Muscle of leg (tissue), 11 donors: ENCODE measurements around the gene OSTN. TPM values are rescaled to one million over a fixed set of nuclear protein-coding genes. Genes with fewer than 3 reads are reported as not detected.
A peak's percentile ranks its signal among the peaks of the same experiment; 100 is the strongest.

Experiments used
- DNase-seq: peaks from one replicate; pipeline ENCODE4 v3.0.0; 2013
- H3K27ac ChIP-seq: one replicate; pipeline ENCODE4 v1.5.1; 2013; ENCODE audit warnings: mild to moderate bottlenecking, low read length, control low read depth
- H3K27me3 ChIP-seq: one replicate; pipeline ENCODE4 v1.6.1; 2013; ENCODE audit warnings: low read length; ENCODE audit not compliant: control insufficient read depth, insufficient read depth
- H3K36me3 ChIP-seq: one replicate; pipeline ENCODE4 v1.6.1; 2013; ENCODE audit warnings: low read length; ENCODE audit not compliant: control insufficient read depth, insufficient read depth
- H3K4me1 ChIP-seq: one replicate; pipeline ENCODE4 v1.6.1; 2013; ENCODE audit warnings: low read length; ENCODE audit not compliant: control insufficient read depth, insufficient read depth
- H3K4me3 ChIP-seq: one replicate; pipeline ENCODE4 v1.5.1; 2013; ENCODE audit warnings: low read length, control low read depth
- H3K9me3 ChIP-seq: replicated peaks from 2 replicates; pipeline ENCODE4 v1.6.1; 2013; ENCODE audit warnings: low read depth, low read length; ENCODE audit not compliant: control insufficient read depth
- WGBS: methylation state at CpG from one replicate; pipeline ENCODE4 v1.1.5; 2013; ENCODE audit warnings: missing lambda C conversion rate; ENCODE audit not compliant: insufficient coverage; 5-methylcytosine and 5-hydroxymethylcytosine counted together
- polyA plus RNA-seq, 8 donors: library from polyadenylated mRNA; unstranded; fragments of 120-200 nt; gene quantifications; one replicate each; pipeline versions ENCODE4 v1.2.1 to v1.2.3, GENCODE V29; 2013; ENCODE audit warnings: inconsistent platforms in 1 of 8, low replicate concordance in 1 of 8; ENCODE audit not compliant: insufficient read length in 8 of 8, insufficient read depth in 1 of 8
- total RNA-seq: library from RNA; stranded (reverse); fragments of 120-200 nt; gene quantifications from one replicate; pipeline ENCODE4 v1.2.4, GENCODE V29; 2013

OSTN gene
- total and polyA plus RNA-seq, 9 donors = 1.6 to 24.8 (median 4.4) TPM

DNA sequence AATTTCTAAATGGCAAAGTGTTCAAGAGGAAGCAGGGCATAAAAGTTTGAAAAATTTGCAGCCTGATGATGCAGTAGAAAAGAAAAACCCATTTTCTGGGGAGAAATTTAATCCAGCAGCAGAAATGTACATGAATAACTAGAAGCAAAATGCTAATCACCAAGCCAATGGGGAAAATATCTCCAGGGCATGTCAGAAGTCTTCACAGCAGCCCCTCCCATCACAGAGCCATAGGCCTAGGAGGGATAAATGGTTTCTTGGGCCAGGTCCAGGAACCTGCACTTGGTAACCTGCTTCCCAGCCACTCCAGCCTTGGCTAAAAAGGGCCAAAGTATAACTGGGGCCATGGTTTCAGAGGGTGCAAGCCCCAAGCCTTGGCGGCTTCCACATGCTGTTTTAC, 22.6 kb downstream of the OSTN start:
- 100% methylated on average over 1 of the region's 1 CpG for WGBS
- no peak overlapping the region for H3K27ac ChIP-seq
- H3K27me3 ChIP-seq = no peaks in the 10 kb centered on the region
- H3K4me1 ChIP-seq = no peaks in the 10 kb centered on the region
- no peak overlapping the region for H3K4me3 ChIP-seq
- no peaks in the 10 kb centered on the region for H3K36me3 ChIP-seq
- no peaks in the 10 kb centered on the region for H3K9me3 ChIP-seq
- DNase-seq = no peak

DNA sequence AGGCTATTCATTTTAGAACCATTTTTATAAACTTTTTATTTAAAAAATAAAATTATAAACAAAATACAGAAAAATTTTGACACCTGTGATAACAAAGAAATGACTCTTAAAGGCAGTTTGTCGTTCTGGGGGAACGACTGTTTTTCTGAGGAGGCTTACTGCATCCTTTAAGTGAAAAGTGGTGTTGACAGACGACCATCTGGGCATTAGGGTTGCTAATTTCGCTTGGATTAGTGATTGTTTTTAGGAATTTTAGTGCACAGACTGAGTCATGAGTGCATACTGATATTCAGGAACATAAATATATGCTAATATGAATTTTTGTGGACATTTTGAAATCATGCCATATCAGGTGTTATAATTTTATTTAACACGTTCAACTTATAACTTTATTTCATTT, 28.5 kb downstream of the OSTN start:
- no peaks in the 10 kb centered on the region for H3K36me3 ChIP-seq
- H3K4me1 ChIP-seq = no peaks in the 10 kb centered on the region
- H3K4me3 ChIP-seq = no peak overlapping the region
- no peaks in the 10 kb centered on the region for H3K9me3 ChIP-seq
- no peak overlapping the region for H3K27ac ChIP-seq
- no peaks in the 10 kb centered on the region for H3K27me3 ChIP-seq
- WGBS = 24% methylated on average over 3 of the region's 5 CpGs
- no peak for DNase-seq

DNA sequence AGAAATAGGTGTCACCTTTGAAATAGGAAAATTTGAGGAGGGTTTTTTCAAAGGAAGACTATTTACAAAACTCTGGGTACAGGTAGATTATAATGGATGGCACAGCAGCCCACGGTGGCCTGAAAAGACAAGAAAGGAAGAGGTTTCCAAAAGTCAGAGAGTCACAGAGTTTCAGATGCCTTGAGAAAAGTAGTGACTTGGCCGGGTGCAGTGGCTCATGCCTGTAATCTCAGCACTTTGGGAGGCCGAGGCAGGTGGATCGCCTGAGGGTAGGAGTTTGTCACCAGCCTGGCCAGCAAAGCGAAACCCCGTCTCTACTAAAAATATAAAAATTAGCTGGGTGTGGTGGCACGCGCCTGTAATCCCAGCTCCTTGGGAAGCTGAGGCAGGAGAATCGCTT, 35.2 kb downstream of the OSTN start:
- H3K4me3 ChIP-seq = no peak overlapping the region
- H3K27ac ChIP-seq = no peak overlapping the region
- H3K9me3 ChIP-seq = no peaks in the 10 kb centered on the region
- WGBS = 84% methylated on average over 3 of the region's 9 CpGs
- no peaks in the 10 kb centered on the region for H3K27me3 ChIP-seq
- no peak for DNase-seq
- no peaks in the 10 kb centered on the region for H3K4me1 ChIP-seq
- H3K36me3 ChIP-seq = no peaks in the 10 kb centered on the region

DNA sequence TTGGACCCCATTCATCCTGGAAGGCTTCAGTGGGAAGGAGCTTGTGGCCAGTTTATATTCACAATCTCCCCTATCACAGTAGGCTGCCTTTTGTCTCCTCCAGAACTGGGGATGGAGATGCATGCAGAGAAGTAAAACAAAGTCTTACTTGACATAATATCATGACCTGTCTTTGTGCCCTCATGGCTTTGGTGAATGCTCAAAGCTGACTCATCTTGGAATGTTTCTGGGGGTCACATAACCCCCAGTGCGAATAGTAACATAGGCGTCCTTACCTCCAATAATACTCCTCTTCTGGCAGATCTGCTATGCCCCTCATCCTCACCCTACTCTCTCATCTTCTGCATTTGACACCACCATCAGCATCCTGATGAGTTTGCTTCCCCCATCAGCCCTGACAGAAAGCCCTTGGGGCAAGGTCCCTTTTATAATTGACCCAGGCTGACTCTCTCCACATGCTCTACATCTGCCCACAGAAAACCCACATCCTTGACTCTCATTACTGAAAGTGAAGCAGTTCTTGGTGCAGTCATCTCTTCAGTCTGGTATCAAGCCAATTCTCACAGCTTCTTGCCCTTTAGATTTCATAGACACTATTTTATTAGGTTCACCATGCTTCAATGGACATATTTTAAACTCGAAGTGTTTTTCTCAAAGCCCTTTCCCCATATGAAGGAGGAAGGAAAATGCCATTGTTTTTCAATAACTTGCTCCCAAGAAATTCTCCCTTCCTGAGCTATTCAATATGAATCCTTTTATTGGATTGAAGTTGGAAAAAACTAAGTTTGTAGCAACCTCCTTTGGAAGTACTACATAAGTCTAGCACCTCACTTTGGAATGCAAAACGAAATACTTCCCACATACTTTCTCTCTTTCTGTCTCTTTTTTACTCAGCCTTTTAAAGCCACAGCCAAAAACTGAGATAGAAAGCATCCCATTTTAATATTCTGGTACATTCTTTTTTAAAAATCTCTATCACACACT, 36.6 kb downstream of the OSTN start:
- WGBS = 84% methylated on average over 2 of the region's 4 CpGs
- peak; percentile 16 for DNase-seq
- H3K36me3 ChIP-seq = no peaks in the 10 kb centered on the region
- H3K4me1 ChIP-seq = no peaks in the 10 kb centered on the region
- no peaks in the 10 kb centered on the region for H3K9me3 ChIP-seq
- H3K4me3 ChIP-seq = no peak overlapping the region
- no peaks in the 10 kb centered on the region for H3K27me3 ChIP-seq
- H3K27ac ChIP-seq = no peak overlapping the region

DNA sequence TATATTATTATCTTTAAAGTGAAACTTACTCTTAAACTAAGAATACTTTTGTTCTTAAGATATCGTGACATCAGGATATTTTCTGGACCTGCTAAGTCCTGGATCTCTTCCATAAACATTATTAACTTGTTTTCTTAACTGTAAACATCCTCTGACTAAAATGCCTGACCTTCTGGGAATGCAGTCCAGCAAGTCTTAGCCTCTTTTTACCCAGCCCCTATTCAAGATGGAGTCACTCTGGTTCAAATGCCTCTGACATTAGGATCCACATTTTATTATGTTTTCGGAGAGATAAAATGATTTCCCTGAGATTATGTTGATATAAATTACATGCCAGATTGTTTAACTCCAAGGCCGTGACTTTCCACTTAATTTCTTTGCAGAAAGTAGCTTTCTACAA, 37.6 kb downstream of the OSTN start:
- no peak for DNase-seq
- H3K4me3 ChIP-seq = no peak overlapping the region
- no peaks in the 10 kb centered on the region for H3K4me1 ChIP-seq
- H3K9me3 ChIP-seq = no peaks in the 10 kb centered on the region
- no peaks in the 10 kb centered on the region for H3K27me3 ChIP-seq
- no CpG with 5 or more reads among the region's 3 CpGs for WGBS
- H3K36me3 ChIP-seq = no peaks in the 10 kb centered on the region
- H3K27ac ChIP-seq = no peak overlapping the region

DNA sequence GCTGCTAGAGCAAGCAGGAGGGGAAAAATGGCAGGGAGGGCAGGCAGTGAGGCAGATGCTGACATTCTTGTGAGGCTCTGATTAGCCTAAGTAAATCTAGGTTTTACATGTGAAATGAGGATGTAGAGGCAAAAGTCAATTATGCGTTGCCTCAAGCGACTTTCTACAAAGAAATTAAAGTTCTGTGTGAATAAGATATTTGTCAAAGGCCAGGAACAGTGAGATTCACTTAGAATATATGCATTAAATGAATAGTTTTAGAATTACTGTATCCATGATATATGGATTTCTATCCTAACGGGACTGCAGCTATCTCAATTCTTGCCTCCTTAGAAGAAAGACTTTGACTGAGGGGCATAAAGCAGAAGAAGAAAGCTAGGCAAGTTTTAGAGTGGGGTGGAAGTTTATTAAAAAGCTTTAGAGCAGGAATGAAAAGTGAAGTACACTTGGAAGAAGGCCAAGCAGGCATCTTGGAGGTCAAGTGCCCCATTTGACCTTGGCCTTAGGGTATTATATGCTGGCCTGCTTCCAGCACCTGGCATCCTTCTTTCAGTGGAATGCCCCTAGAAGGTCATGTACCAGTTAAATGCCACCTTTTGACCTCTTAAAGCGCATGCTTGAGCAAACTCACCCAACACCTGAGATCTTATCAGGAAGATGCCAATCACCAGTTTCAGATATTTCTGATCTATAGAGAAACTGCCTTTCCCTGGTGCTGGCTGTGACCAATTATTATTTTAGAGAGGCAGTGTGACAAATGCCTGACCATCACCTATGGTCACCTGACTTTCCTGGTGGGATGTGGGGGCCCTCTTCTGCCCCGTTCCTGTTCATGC, 38.2 kb downstream of the OSTN start:
- no peak for DNase-seq
- no peak overlapping the region for H3K4me3 ChIP-seq
- WGBS = 100% methylated on average over 2 of the region's 5 CpGs
- H3K27ac ChIP-seq = no peak overlapping the region
- H3K9me3 ChIP-seq = no peaks in the 10 kb centered on the region
- H3K27me3 ChIP-seq = no peaks in the 10 kb centered on the region
- no peaks in the 10 kb centered on the region for H3K36me3 ChIP-seq
- no peaks in the 10 kb centered on the region for H3K4me1 ChIP-seq

DNA sequence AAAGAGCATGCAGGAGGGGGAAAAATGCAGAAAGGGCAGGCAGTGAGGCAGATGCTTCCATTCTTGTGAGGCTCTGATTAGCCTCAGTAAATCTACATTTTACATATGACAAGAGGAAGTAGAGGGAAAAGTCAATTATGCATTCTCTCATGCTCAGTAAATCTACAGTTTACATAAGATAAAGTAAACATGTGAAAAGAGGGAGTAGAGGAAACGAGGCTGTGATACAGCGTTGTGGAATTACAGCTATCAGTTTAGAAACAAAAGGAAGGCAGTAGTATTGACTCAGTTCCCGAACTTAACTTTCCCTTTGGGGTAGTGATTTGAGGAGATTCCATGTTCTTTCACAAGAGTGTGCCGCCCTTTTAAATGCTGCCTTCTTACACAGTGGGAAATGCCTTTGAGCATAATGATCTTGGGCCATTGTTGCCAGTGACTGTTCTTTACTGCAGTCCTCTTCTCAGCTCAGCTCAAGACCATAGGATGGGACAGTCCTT, 39.3 kb downstream of the OSTN start:
- Histone ChIP-seq H3K4me3 (no peak overlapping the region), H3K27me3 (no peaks in the 10 kb centered on the region), H3K27ac (no peak overlapping the region), H3K36me3 (no peaks in the 10 kb centered on the region), H3K4me1 (no peaks in the 10 kb centered on the region), H3K9me3 (no peaks in the 10 kb centered on the region)
- no CpG with 5 or more reads among the region's 4 CpGs for WGBS
- no peak for DNase-seq

DNA sequence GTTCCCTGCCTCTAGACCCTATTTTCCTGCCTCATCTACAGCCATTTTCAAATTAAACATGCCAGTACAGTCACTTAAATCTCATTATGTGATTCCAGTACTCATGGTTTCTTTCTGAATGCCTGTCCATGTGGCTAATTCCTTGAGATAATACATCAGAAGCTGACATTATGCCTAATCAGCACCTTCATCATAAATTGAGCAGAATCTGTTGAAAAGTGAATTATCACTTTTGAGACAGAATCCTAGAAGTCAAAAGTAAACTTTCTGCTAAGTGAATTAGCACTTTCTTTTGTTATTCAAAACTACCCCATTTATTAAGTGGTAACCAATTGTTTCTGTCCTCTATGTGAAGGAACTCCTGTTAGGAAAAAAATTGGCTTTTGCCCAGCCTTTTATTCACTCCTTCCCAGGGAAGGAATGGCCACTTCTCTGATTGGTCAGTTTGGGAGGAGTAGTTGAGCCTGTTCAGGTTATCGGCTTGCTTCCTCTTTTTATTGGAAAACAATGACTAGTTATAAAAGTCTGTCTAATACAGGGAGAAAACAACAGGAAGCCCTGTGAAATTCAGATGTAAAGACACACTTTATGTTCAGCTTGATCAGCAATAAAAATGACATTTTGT, 40.5 kb downstream of the OSTN start:
- peak; percentile 16 for DNase-seq

DNA sequence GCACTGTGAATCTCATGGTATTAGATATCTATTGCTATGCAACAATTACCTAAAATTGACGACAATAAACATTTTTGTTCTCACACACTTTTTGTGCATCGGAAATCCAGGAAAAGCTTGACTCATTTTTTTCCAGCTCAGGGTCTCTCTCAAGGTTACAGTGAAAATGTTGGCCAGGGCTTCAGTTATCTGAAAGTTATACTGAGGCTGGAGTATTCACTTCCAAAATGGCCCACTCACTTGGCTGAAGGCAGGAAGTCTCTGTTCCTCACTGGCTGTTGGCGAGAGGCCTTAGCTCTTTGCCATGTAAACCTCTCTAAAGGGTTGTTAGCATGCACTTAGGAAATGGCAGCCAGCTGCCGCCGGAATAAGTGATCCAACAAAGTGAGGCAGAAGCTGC, 41.4 kb downstream of the OSTN start:
- peak; percentile 77 for DNase-seq
- no peaks in the 10 kb centered on the region for H3K27me3 ChIP-seq
- H3K4me3 ChIP-seq = no peak overlapping the region
- H3K4me1 ChIP-seq = no peaks in the 10 kb centered on the region
- no peak overlapping the region for H3K27ac ChIP-seq
- no peaks in the 10 kb centered on the region for H3K9me3 ChIP-seq
- no peaks in the 10 kb centered on the region for H3K36me3 ChIP-seq
- WGBS = no CpG with 5 or more reads among the region's 5 CpGs

More for the DNA sequence above, 40.5 kb downstream of the OSTN start:
- no peaks in the 10 kb centered on the region for H3K36me3 ChIP-seq
- WGBS = no CpG with 5 or more reads among the region's 1 CpG
- no peak overlapping the region for H3K27ac ChIP-seq
- no peaks in the 10 kb centered on the region for H3K27me3 ChIP-seq
- H3K9me3 ChIP-seq = no peaks in the 10 kb centered on the region
- H3K4me1 ChIP-seq = no peaks in the 10 kb centered on the region
- no peak overlapping the region for H3K4me3 ChIP-seq
